Effector memory CD4-positive, alpha-beta T cell (primary cell): ENCODE results near the gene NOC4L.
A peak's percentile ranks its signal among the peaks of the same experiment; 100 is the strongest.

Experiments
- DNase-seq, 3 donors: peaks; one replicate each; pipeline ENCODE4 v3.0.0-alpha.2; 2020
- H3K27ac ChIP-seq: 2 replicates; pipeline ENCODE4 v1.7.0; 2013; ENCODE audit warnings: mild to moderate bottlenecking, low read length, moderate library complexity; ENCODE audit not compliant: insufficient read depth, poor library complexity, severe bottlenecking
- H3K27me3 ChIP-seq: replicated peaks from 2 replicates; pipeline ENCODE4 v1.7.0; 2013; ENCODE audit warnings: mild to moderate bottlenecking, low read length; ENCODE audit not compliant: insufficient read depth, control insufficient read depth, poor library complexity, severe bottlenecking
- H3K36me3 ChIP-seq: 2 replicates; pipeline ENCODE4 v1.7.0; 2013; ENCODE audit warnings: mild to moderate bottlenecking, low read length, moderate library complexity; ENCODE audit not compliant: control insufficient read depth, insufficient read depth
- H3K4me1 ChIP-seq: 2 replicates; pipeline ENCODE4 v1.7.0; 2013; ENCODE audit warnings: low read length, mild to moderate bottlenecking; ENCODE audit not compliant: control insufficient read depth, insufficient read depth, poor library complexity, severe bottlenecking
- H3K4me3 ChIP-seq: 2 replicates; pipeline ENCODE4 v1.7.0; 2013; ENCODE audit warnings: low read length, low read depth, mild to moderate bottlenecking; ENCODE audit not compliant: insufficient read depth, poor library complexity, severe bottlenecking
- H3K9me3 ChIP-seq: 2 replicates; pipeline ENCODE4 v1.7.0; 2013; ENCODE audit warnings: mild to moderate bottlenecking, low read length, moderate library complexity; ENCODE audit not compliant: control insufficient read depth

The NOC4L gene

DNA sequence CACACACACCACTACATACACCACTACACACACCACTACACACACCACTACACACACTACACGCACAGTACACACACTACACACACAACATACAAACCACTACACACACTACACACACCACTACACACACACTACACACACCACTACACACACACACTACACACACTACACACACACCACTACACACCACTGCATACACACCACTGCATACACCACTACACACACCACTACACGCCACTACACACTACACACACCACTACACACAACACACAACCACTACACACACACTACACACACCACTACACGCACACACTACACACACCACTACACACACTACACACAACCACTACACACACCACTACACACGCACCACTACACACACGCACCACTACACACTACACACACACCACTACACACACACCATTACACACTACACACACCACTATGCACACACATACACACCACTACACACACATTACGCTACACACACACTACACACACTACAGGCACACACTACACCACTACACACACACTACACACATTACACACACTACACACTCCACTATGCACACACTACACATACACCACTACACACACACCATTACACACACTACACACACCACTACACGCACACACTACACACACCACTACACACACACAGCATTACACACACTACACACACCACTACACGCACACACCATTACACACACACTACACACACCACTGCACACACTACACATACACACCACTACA lies 12.5 kb downstream of the NOC4L start:
- Histone ChIP-seq H3K9me3 (no peaks in the 10 kb centered on the region), H3K27ac (no peak overlapping the region), H3K36me3 (peaks cover 22% of the 10 kb centered on the region), H3K27me3 (no peaks in the 10 kb centered on the region), H3K4me1 (no peaks in the 10 kb centered on the region), H3K4me3 (no peak overlapping the region)
- DNase-seq = no peak

DNA sequence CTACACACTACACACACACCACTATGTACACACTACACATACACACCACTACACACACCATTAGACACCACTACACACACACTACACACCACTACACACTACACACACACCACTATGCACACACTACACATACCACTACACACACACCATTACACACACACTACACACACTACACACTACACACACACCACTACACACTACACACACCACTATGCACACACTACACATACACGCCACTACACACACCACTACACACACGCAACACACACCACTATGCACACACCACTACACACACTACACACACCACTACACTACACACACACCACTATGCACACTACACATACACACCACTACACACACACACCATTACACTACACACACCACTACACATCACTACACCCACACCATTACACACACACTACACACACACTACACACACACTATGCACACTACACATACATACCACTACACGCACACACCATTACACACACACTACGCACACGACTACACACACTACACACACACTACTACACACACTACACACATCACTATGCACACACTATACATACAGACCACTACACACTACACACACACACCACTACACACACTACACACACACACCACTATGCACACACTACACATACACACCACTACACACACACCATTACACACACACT lies 13.6 kb downstream of the NOC4L start:
- Histone ChIP-seq H3K36me3 (peaks cover 11% of the 10 kb centered on the region), H3K4me1 (peaks cover 7% of the 10 kb centered on the region), H3K27me3 (no peaks in the 10 kb centered on the region), H3K9me3 (no peaks in the 10 kb centered on the region), H3K4me3 (no peak overlapping the region), H3K27ac (no peak overlapping the region)
- DNase-seq = no peak

DNA sequence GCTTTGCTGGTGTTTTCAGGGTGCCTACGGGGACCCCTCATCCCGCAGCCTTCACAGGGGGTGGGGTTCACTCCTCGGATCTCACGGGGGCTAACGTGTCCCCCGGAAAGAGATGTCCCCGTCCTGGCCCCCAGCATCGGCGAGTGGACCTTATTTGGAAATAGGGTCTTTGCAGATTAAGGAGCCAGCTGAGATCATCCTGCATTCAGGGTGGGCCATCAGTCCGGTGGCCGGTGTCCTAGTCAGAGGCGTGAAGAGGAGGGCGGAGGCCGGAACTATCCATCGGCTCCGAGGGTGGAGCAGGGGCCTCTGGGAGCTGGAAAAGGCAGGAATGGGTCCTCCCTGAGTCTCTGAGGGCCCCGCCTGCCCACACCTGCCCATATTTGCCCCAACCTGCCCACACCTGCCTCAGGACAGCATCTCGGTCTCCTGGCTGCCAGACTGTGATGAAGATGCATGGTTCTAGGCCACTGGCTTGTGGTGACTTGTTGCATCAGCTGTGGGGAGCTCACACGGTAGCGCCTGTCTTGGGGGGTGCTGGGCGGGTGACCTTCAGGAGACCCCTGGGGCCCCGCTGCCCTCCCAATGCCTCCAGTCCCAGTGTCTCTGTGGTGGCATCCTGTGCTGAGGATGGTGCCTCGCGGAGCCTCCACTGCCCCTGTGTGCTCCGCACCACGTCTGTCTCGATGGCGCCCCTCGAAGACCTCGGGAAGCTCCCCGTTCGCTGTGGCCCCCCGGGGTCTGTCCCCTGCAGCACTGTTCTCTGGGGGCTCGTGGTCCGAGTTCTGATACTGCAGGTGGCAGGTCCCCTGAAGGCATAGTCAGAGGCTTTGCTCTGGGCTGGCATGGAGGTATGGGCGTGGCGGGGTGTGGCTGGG lies 14.7 kb downstream of the NOC4L start:
- DNase-seq = no peak
- Histone ChIP-seq H3K4me3 (no peak overlapping the region), H3K9me3 (no peaks in the 10 kb centered on the region), H3K36me3 (peaks cover 11% of the 10 kb centered on the region), H3K4me1 (peaks cover 17% of the 10 kb centered on the region), H3K27me3 (no peaks in the 10 kb centered on the region), H3K27ac (no peak overlapping the region)

DNA sequence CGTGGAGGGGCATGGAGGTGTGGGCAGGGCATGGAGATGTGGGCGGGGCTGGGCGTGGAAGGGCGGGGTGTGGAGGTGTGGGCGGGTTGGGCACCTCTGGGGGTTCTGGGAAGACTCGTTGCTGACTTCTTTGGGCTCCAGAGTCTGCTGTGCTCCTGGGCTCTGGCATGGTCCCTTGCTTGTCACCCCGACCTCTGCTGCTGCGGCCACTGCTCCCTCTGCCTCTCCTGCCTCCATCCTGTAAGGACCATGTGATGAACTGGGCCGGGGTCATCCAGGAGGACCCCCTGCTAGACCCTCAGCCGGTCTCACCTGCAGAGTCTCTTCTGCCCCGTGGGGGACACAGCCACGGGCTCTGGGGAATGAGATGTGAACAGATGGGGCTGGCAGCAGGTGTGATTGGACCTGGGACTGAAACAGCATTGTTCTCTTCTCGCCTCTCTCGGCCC lies 15.3 kb downstream of the NOC4L start:
- H3K4me3 ChIP-seq = no peak overlapping the region
- H3K27me3 ChIP-seq = no peaks in the 10 kb centered on the region
- H3K9me3 ChIP-seq = no peaks in the 10 kb centered on the region
- DNase-seq = no peak
- H3K27ac ChIP-seq = no peak overlapping the region
- H3K36me3 ChIP-seq = peaks cover 11% of the 10 kb centered on the region
- H3K4me1 ChIP-seq = peaks cover 17% of the 10 kb centered on the region

DNA sequence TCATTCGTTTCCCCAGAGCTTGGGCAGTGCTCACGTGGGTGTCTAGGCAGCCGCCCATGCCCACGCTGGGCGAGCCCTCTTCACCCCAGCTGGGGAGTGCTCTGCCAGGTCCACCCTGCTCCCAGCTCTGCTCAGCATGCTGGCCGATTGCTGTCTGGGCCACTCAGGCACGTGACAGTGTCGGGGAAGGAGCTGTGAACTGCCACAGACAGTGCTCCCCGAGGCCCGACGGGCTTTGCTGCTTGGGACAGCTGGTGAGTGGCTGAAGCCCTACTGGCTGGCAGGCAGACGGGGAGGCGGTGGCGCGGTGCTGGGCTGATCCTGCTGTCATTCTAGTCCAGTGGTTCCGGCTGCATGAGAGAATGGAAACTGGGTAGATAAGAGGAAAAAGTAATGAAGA lies 15.8 kb downstream of the NOC4L start:
- Histone ChIP-seq H3K4me1 (peaks cover 17% of the 10 kb centered on the region), H3K9me3 (no peaks in the 10 kb centered on the region), H3K36me3 (peaks cover 11% of the 10 kb centered on the region), H3K27ac (no peak overlapping the region), H3K27me3 (no peaks in the 10 kb centered on the region), H3K4me3 (no peak overlapping the region)
- DNase-seq = no peak

DNA sequence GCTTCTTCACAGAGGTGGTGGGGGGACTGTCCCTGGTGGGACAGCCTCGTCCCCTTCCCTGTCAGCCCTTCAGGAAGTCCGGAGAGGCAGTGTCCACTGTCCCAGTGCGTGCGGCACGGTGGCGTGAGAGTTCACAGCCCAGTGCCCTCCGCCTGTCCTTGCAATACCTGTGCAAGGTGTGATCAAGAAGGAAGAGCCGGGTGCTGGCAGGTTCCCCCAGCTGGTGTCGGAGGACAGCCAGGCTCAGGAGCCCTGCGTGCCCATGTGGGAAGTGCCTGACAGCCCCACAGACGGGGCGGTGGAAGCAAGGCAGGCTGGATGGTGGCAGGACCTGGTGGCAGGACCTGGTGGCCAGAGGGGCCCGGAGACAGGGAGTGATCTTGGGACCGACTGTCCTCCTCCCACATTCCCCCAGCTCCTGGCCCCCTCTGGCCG lies 16.4 kb downstream of the NOC4L start:
- Histone ChIP-seq H3K27ac (no peak overlapping the region), H3K4me1 (peaks cover 17% of the 10 kb centered on the region), H3K4me3 (no peak overlapping the region), H3K27me3 (no peaks in the 10 kb centered on the region), H3K36me3 (peaks cover 11% of the 10 kb centered on the region), H3K9me3 (no peaks in the 10 kb centered on the region)
- DNase-seq = no peak

DNA sequence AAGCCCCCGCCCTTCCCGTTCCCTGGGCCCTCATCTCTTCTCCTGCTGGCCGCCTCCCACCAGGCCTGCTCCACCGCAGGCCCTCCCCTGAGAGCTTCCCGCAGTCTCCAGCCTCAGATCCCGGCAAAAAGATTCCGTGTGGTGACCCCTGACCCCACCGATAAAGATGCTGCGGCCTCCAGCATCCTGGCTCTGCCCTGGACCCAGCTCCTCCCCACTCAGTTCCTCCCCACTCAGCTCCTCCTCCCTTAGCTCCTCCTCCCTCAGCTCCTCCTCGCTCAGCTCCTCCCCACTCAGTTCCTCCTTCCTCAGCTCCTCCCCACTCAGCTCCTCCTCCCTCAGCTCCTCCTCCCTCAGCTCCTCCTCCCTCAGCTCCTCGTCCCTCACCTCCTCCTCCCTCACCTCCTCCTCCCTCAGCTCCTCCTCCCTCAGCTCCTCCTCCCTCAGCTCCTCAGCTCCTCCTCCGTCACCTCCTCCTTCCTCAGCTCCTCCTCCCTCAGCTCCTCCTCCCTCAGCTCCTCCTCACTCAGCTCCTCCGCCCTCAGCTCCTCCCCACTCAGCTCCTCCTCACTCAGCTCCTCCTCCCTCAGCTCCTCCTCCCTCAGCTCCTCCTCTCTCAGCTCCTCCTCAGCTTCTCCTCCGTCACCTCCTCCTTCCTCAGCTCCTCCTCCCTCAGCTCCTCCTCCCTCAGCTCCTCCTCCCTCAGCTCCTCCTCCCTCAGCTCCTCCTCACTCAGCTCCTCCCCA lies 17.0 kb downstream of the NOC4L start:
- peaks cover 17% of the 10 kb centered on the region for H3K4me1 ChIP-seq
- peaks cover 7% of the 10 kb centered on the region for H3K36me3 ChIP-seq
- no peaks in the 10 kb centered on the region for H3K9me3 ChIP-seq
- no peak overlapping the region for H3K4me3 ChIP-seq
- no peaks in the 10 kb centered on the region for H3K27me3 ChIP-seq
- H3K27ac ChIP-seq = no peak overlapping the region
- DNase-seq = no peak

DNA sequence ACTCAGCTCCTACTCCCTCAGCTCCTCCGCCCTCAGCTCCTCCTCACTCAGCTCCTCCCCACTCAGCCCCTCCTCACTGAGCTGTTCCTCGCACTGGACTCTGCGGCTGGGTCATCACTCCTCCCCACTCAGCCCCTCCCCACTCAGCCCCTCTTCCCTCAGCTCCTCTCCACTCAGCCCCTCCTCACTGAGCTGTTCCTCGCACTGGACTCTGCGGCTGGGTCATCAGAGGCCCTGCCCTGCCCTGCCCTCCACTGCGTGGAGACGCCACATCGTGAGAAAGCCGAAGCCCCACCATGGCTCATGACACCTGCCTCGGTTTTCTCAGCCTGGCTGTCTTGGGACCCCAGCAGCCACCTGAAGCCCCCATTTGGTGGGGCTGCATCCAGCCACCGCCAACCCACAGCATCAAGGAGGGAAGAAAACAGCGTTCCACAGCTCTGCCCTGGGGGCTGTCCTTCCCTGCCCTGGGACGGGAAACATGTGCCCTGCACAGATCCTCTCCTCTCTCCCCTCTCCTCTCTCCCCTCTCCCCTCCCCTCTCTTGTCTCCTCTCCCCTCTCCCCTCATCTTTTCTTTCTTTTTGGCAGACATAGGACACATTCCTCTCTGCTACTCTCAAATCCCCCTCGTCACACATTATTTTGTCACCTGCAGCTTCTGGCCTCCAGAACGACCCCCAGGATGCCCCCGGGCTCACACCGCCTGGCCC lies 17.7 kb downstream of the NOC4L start:
- peaks cover 17% of the 10 kb centered on the region for H3K4me1 ChIP-seq
- H3K4me3 ChIP-seq = peak overlapping the region; percentile 25
- no peaks in the 10 kb centered on the region for H3K27me3 ChIP-seq
- no peaks in the 10 kb centered on the region for H3K9me3 ChIP-seq
- H3K36me3 ChIP-seq = peaks cover 5% of the 10 kb centered on the region
- no peak overlapping the region for H3K27ac ChIP-seq
- DNase-seq = no peak

DNA sequence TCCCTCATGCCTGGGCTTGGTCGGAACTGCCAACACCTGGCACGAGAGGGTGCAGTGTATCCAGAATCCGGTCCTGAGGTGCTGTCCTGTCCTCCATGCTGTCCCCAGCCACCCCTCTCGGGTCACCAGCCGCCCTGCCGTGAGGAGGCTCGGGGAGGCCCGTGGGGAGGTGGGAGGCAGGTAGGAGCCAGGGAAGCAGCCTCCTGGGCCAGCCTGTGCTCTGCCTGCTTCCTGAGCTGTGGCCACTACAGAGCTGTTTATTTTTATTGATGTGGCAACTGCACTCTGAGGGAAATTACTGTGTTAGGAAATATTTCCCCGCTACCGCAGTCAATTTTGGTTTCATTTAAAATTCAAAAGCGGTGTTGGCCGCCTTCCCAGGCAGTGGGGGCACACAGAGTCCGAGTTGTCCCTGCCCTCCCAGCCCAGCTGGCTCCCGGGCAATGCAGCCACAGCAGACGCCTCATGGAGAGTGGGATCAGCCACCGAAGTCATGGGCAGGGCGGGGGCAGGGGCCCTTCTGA lies 18.3 kb downstream of the NOC4L start:
- peaks cover 5% of the 10 kb centered on the region for H3K36me3 ChIP-seq
- H3K27ac ChIP-seq = no peak overlapping the region
- H3K27me3 ChIP-seq = no peaks in the 10 kb centered on the region
- peaks cover 18% of the 10 kb centered on the region for H3K4me1 ChIP-seq
- DNase-seq = no peak
- H3K4me3 ChIP-seq = peak overlapping the region; percentile 25
- no peaks in the 10 kb centered on the region for H3K9me3 ChIP-seq
